WTC11 (cell line): ENCODE data around the gene SPATA3. TPM values are rescaled to one million over a fixed set of nuclear protein-coding genes. Genes with fewer than 3 reads are reported as not detected.
A peak's percentile ranks its signal among the peaks of the same experiment; 100 is the strongest.

Source experiments
- ATAC-seq: fragments of 200-7000 bp; cut with Tn5 transposase; 2 replicates; pipeline ENCODE4 v1.10.0; 2021; ENCODE audit warnings: mild to moderate bottlenecking, moderate library complexity
- CTCF ChIA-PET: fragments of 300-600 bp; sonication (Branson Sonifier 250); formaldehyde crosslinking; loops from one replicate; lab custom pipeline; 2021; ENCODE audit warnings: antibody characterized with exemption; lab: Charles Lee
- POLR2A ChIA-PET: fragments of 350-600 bp; sonication (Branson Sonifier 250); formaldehyde crosslinking; loops from one replicate; lab custom pipeline; 2021; ENCODE audit warnings: antibody characterized with exemption; lab: Charles Lee
- DNase-seq: peaks from one replicate; pipeline ENCODE4 v3.0.0; 2021; ENCODE audit warnings: low spot score
- H3K27ac Mint-ChIP-seq: 2 replicates; pipeline ENCODE4 v1.8.0; 2021; ENCODE audit warnings: mixed read lengths
- H3K27me3 Mint-ChIP-seq: 2 replicates; pipeline ENCODE4 v1.8.0; 2021; ENCODE audit warnings: low read depth, mild to moderate bottlenecking, moderate library complexity, mixed read lengths
- H3K36me3 Mint-ChIP-seq: 2 replicates; pipeline ENCODE4 v1.8.0; 2021; ENCODE audit warnings: mixed read lengths
- H3K4me1 Mint-ChIP-seq: 2 replicates; pipeline ENCODE4 v1.8.0; 2022; ENCODE audit warnings: mixed read lengths
- H3K4me3 Mint-ChIP-seq: 2 replicates; pipeline ENCODE4 v1.8.0; 2021; ENCODE audit warnings: mild to moderate bottlenecking, moderate library complexity, mixed read lengths
- H3K9me3 Mint-ChIP-seq: 2 replicates; pipeline ENCODE4 v1.8.0; 2021; ENCODE audit warnings: mixed read lengths
- ARID4B ChIP-seq: sonication (generic); formaldehyde crosslinking; IDR thresholded peaks from 2 replicates; pipeline ENCODE4 v1.8.0; 2023; ENCODE audit warnings: missing genetic modification reagents, mild to moderate bottlenecking, borderline replicate concordance
- ATF2 ChIP-seq: sonication (generic); formaldehyde crosslinking; IDR thresholded peaks from 2 replicates; pipeline ENCODE4 v1.8.1; 2022; ENCODE audit warnings: low read depth, missing genetic modification reagents, borderline replicate concordance
- CTCF ChIP-seq: fragments of 200-600 bp; IDR thresholded peaks from 2 replicates; pipeline ENCODE4 v1.8.0; 2022; ENCODE audit warnings: antibody characterized with exemption
- ESRRA ChIP-seq: sonication (generic); formaldehyde crosslinking; IDR thresholded peaks from 2 replicates; pipeline ENCODE4 v1.8.1; 2022; ENCODE audit warnings: mild to moderate bottlenecking, missing genetic modification reagents, borderline replicate concordance
- ETV6 ChIP-seq: sonication (generic); formaldehyde crosslinking; IDR thresholded peaks from 2 replicates; pipeline ENCODE4 v1.8.1; 2022; ENCODE audit warnings: mild to moderate bottlenecking, missing genetic modification reagents
- FOXJ3 ChIP-seq: sonication (generic); formaldehyde crosslinking; IDR thresholded peaks from 2 replicates; pipeline ENCODE4 v1.9.0; 2021; ENCODE audit warnings: missing genetic modification reagents, mild to moderate bottlenecking, borderline replicate concordance
- GTF2I ChIP-seq: fragments of 250-450 bp; sonication (Bioruptor Pico); conservative IDR thresholded peaks from 2 replicates; pipeline ENCODE4 v1.4.0; 2021; ENCODE audit warnings: mild to moderate bottlenecking
- NFATC4 ChIP-seq: fragments of 250-450 bp; sonication (Bioruptor Pico); IDR thresholded peaks from 2 replicates; pipeline ENCODE4 v1.9.0; 2021; ENCODE audit warnings: mild to moderate bottlenecking
- RELA ChIP-seq: sonication (generic); formaldehyde crosslinking; IDR thresholded peaks from 2 replicates; pipeline ENCODE4 v1.8.1; 2022; ENCODE audit warnings: missing genetic modification reagents, mild to moderate bottlenecking, borderline replicate concordance
- RORB ChIP-seq: fragments of 250-450 bp; sonication (Bioruptor Pico); IDR thresholded peaks from 2 replicates; pipeline ENCODE4 v1.9.0; 2021; ENCODE audit warnings: mild to moderate bottlenecking
- TEAD1 ChIP-seq: sonication (generic); formaldehyde crosslinking; IDR thresholded peaks from 2 replicates; pipeline ENCODE4 v1.8.0; 2022; ENCODE audit warnings: mild to moderate bottlenecking, missing genetic modification reagents
- ZBTB21 ChIP-seq: sonication (generic); formaldehyde crosslinking; IDR thresholded peaks from 2 replicates; pipeline ENCODE4 v1.8.1; 2023; ENCODE audit warnings: mild to moderate bottlenecking, missing genetic modification reagents, borderline replicate concordance
- ZNF416 ChIP-seq: fragments of 250-450 bp; sonication (Bioruptor Pico); IDR thresholded peaks from 2 replicates; pipeline ENCODE4 v1.9.0; 2021; ENCODE audit warnings: mild to moderate bottlenecking, inconsistent platforms
- total RNA-seq: library from RNA; stranded (reverse); gene quantifications from 3 replicates; pipeline ENCODE4 v1.2.3, GENCODE V29; 2021
- TF ChIP-seq, protein P1 (sequence below): sonication (generic); formaldehyde crosslinking; conservative IDR thresholded peaks from 2 replicates; pipeline ENCODE4 v1.8.1; 2022; ENCODE audit warnings: mild to moderate bottlenecking, missing genetic modification reagents
- TF ChIP-seq, protein P2 (sequence below): sonication (generic); formaldehyde crosslinking; IDR thresholded peaks from 2 replicates; pipeline ENCODE4 v1.8.0; 2022; ENCODE audit warnings: mild to moderate bottlenecking, missing genetic modification reagents

SPATA3 gene
- total RNA-seq, 1 experiment from 2014 or later, result not detected

GRCh38 chr2:230981704-230982103, 14.2 kb upstream of the SPATA3 start:
- TF ChIP-seq TEAD1 (CRISPR knock-in tag), result no peak
- no peak overlapping the region for H3K4me3 Mint-ChIP-seq
- POLR2A ChIA-PET, result no interaction called here
- no peaks in the 10 kb centered on the region for H3K9me3 Mint-ChIP-seq
- ATAC-seq (no peak), DNase-seq (no peak)
- peaks cover 21% of the 10 kb centered on the region for H3K4me1 Mint-ChIP-seq
- no peaks in the 10 kb centered on the region for H3K36me3 Mint-ChIP-seq
- H3K27me3 Mint-ChIP-seq, result no peaks in the 10 kb centered on the region; the same call in 1 of the 2 replicates
- H3K27ac Mint-ChIP-seq, result 0 out of 2 replicates have a peak overlapping the region, but pooled peaks have one; percentile 41
- CTCF ChIA-PET, result interaction anchor here (1.3 to 3.1 kb wide), 3 partner anchors 25 to 157 kb away, joined by 3 to 7 read pairs (median 4); no protein-coding TSS in a partner anchor

- POLR2A ChIA-PET, result no interaction called here
- Mint-ChIP-seq H3K4me1 (peaks cover 24% of the 10 kb centered on the region), H3K36me3 (no peaks in the 10 kb centered on the region), H3K27ac (no peak overlapping the region), H3K9me3 (no peaks in the 10 kb centered on the region), H3K27me3 (no peaks in the 10 kb centered on the region; the same call in 1 of the 2 replicates), H3K4me3 (no peak overlapping the region)
- TF ChIP-seq NFATC4 (CRISPR knock-in tag) (no peak), RELA (CRISPR knock-in tag) (no peak), ZNF416 (CRISPR knock-in tag) (no peak), ESRRA (CRISPR knock-in tag) (no peak), ATF2 (CRISPR knock-in tag) (no peak)
- TF ChIP-seq, protein P1, sequence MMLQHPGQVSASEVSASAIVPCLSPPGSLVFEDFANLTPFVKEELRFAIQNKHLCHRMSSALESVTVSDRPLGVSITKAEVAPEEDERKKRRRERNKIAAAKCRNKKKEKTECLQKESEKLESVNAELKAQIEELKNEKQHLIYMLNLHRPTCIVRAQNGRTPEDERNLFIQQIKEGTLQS (CRISPR knock-in tag), result no peak
- no peak for DNase-seq
- ATAC-seq, result no peak
- CTCF ChIA-PET, result interaction anchor here (1.3 to 3.1 kb wide), 3 partner anchors 25 to 158 kb away, joined by 3 to 7 read pairs (median 4); no protein-coding TSS in a partner anchor
These were observed 13.8 kb upstream of the SPATA3 start for GRCh38 chr2:230982126-230982525.

GRCh38 chr2:230982528-230982927, 13.4 kb upstream of the SPATA3 start:
- ChIA-PET POLR2A (no interaction called here), CTCF (interaction anchor here (0.7 to 3.1 kb wide), 4 partner anchors 18 to 158 kb away, joined by 3 to 7 read pairs (median 4); no protein-coding TSS in a partner anchor)
- DNase-seq, result no peak
- H3K27me3 Mint-ChIP-seq, result no peaks in the 10 kb centered on the region; the same call in 1 of the 2 replicates
- no peak overlapping the region for H3K27ac Mint-ChIP-seq
- H3K4me3 Mint-ChIP-seq, result no peak overlapping the region
- no peaks in the 10 kb centered on the region for H3K36me3 Mint-ChIP-seq
- no peaks in the 10 kb centered on the region for H3K9me3 Mint-ChIP-seq
- H3K4me1 Mint-ChIP-seq, result peaks cover 24% of the 10 kb centered on the region
- no peak for TF ChIP-seq ZBTB21 (CRISPR knock-in tag)
- TF ChIP-seq, protein P2, sequence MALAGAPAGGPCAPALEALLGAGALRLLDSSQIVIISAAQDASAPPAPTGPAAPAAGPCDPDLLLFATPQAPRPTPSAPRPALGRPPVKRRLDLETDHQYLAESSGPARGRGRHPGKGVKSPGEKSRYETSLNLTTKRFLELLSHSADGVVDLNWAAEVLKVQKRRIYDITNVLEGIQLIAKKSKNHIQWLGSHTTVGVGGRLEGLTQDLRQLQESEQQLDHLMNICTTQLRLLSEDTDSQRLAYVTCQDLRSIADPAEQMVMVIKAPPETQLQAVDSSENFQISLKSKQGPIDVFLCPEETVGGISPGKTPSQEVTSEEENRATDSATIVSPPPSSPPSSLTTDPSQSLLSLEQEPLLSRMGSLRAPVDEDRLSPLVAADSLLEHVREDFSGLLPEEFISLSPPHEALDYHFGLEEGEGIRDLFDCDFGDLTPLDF (CRISPR knock-in tag), result no peak
- TF ChIP-seq CTCF, result no peak
- TF ChIP-seq TEAD1 (CRISPR knock-in tag), result no peak
- TF ChIP-seq ESRRA (CRISPR knock-in tag), result no peak
- no peak for TF ChIP-seq ARID4B (CRISPR knock-in tag)
- TF ChIP-seq GTF2I (CRISPR knock-in tag), result no peak
- no peak for TF ChIP-seq RORB (CRISPR knock-in tag)
- TF ChIP-seq FOXJ3 (CRISPR knock-in tag), result no peak
- no peak for TF ChIP-seq ETV6 (CRISPR knock-in tag)
- no peak for ATAC-seq
